ENCODE measurements around the gene OSBP.

- TF ChIP-seq, protein P1, sequence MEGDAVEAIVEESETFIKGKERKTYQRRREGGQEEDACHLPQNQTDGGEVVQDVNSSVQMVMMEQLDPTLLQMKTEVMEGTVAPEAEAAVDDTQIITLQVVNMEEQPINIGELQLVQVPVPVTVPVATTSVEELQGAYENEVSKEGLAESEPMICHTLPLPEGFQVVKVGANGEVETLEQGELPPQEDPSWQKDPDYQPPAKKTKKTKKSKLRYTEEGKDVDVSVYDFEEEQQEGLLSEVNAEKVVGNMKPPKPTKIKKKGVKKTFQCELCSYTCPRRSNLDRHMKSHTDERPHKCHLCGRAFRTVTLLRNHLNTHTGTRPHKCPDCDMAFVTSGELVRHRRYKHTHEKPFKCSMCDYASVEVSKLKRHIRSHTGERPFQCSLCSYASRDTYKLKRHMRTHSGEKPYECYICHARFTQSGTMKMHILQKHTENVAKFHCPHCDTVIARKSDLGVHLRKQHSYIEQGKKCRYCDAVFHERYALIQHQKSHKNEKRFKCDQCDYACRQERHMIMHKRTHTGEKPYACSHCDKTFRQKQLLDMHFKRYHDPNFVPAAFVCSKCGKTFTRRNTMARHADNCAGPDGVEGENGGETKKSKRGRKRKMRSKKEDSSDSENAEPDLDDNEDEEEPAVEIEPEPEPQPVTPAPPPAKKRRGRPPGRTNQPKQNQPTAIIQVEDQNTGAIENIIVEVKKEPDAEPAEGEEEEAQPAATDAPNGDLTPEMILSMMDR (IDR thresholded peaks at IDR 0.05; ENCODE audit: low read length) = no peak
- no peak for TF ChIP-seq EZH2 (IDR thresholded peaks at IDR 0.05; ENCODE audit: borderline replicate concordance, low read length)
These were observed 15.3 kb downstream of the OSBP start for GRCh38 chr11:59600234-59600633.

Measured in OCI-LY1 (cell line).